ENCODE data around the gene WDR55. TPM values are rescaled to one million over a fixed set of nuclear protein-coding genes. Genes with fewer than 3 reads are reported as not detected.
"Not testable (repeated sequence)": the region's sequence is repeated elsewhere in the genome, so short reads cannot be mapped to it uniquely, and the experiment has no call there.

The WDR55 gene
- polyA plus RNA-seq, 2 of the 4 experiments (the other 2 are of a cell fraction): 23.3 to 36.2 TPM

DNA sequence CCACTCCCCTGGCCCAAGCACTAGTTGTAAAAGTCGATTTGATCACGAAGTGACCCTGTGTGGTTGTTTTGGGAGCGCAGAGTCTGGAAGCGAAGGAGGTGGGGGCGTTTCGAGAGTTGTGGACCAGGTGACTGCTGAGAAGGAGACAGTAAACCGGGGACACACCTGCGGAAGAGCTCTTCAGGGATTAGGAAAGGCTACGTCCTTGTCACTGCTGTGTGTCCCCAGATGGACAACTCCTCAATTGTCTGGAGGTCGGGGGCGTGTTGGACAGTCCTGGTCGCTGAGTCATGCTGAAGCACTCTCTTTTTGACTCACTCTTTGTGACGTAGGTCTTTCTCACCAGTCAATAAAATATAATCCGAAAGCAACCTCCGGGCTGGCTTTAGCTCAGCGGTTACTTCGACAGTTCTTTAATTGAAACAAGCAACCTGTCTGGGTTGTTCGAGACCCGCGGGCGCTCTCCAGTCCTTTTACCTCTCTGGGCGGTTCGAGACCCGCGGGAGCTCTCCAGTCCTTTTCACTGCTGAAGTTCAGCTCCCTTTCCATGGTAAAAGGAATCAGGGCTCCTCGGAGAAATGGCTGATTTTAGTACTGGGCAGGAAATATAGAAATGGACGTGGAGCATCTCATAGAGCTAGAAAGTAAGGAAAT lies 46.3 kb downstream of the WDR55 start (continued):
- TF ChIP-seq RAD21 (conservative IDR thresholded peaks at IDR 0.05 in 1 of 2, IDR thresholded peaks at IDR 0.05 in 1 of 2) (no peak), EHMT2 (IDR thresholded peaks at IDR 0.05; ENCODE audit: low read depth) (peak; percentile 81)

- Histone ChIP-seq H3K27ac (peak overlapping the region; percentile 81 to 93; a peak in 3 of 6 replicates), H3K4me2 (peak overlapping the region; percentile 79), H3K9me3 (no peaks in the 10 kb centered on the region), H3K4me3 (peak overlapping the region; percentile 46; the same call in 1 of the 3 replicates), H3K4me1 (peaks cover 9% of the 10 kb centered on the region; the same call in 2 of the 3 replicates)
- FAIRE-seq (no peak), DNase-seq (ENCODE audit: low read depth in 1 of 2, low spot score in 1 of 2) (no peak), ATAC-seq (no peak)
- POLR2A ChIA-PET: interaction anchor here (1.1 to 3.9 kb wide), 8 partner anchors 8 to 328 kb away, joined by 3 to 72 read pairs (median 18); partner anchors contain the start of genes ANKHD1, EIF4EBP3, HARS1 and HARS2
- CTCF ChIA-PET: interaction anchor here (1.7 to 2.1 kb wide), 3 partner anchors 8 to 11 kb away, joined by 6 to 9 read pairs (median 9); no protein-coding TSS in a partner anchor
- 9% methylated on average over 1 of the region's 1 CpG for WGBS (ENCODE audit: missing lambda C conversion rate)
- TF ChIP-seq EHF (CRISPR knock-in tag; IDR thresholded peaks at IDR 0.05) (no peak), NFE2L2 (conservative IDR thresholded peaks at IDR 0.05; ENCODE audit: low read length) (no peak), MYC (IDR thresholded peaks at IDR 0.05; ENCODE audit: borderline replicate concordance, low read length) (no peak), GATA3 (IDR thresholded peaks at IDR 0.05; ENCODE audit: borderline replicate concordance) (no peak), BCL3 (IDR thresholded peaks at IDR 0.05) (no peak), JUNB (IDR thresholded peaks at IDR 0.05) (no peak), SMC3 (IDR thresholded peaks at IDR 0.05) (no peak), RFX5 (IDR thresholded peaks at IDR 0.05) (no peak), HES2 (IDR thresholded peaks at IDR 0.05) (no peak), SREBF2 (IDR thresholded peaks at IDR 0.05) (no peak), ELK1 (IDR thresholded peaks at IDR 0.05; ENCODE audit: low read depth, low read length) (no peak), FOXS1 (CRISPR knock-in tag; IDR thresholded peaks at IDR 0.05) (no peak), KDM5A (IDR thresholded peaks at IDR 0.05) (no peak), NR3C1 (IDR thresholded peaks at IDR 0.05) (no peak), BHLHE40 (IDR thresholded peaks at IDR 0.05; ENCODE audit: low read depth, low read length) (no peak)
- TF ChIP-seq, protein P1, sequence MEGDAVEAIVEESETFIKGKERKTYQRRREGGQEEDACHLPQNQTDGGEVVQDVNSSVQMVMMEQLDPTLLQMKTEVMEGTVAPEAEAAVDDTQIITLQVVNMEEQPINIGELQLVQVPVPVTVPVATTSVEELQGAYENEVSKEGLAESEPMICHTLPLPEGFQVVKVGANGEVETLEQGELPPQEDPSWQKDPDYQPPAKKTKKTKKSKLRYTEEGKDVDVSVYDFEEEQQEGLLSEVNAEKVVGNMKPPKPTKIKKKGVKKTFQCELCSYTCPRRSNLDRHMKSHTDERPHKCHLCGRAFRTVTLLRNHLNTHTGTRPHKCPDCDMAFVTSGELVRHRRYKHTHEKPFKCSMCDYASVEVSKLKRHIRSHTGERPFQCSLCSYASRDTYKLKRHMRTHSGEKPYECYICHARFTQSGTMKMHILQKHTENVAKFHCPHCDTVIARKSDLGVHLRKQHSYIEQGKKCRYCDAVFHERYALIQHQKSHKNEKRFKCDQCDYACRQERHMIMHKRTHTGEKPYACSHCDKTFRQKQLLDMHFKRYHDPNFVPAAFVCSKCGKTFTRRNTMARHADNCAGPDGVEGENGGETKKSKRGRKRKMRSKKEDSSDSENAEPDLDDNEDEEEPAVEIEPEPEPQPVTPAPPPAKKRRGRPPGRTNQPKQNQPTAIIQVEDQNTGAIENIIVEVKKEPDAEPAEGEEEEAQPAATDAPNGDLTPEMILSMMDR (IDR thresholded peaks at IDR 0.05): no peak
Observed at GRCh38 chr5:140711794-140712193, 47.1 kb downstream of the WDR55 start.

GRCh38 chr5:140713562-140714094 lies 48.9 kb downstream of the WDR55 start:
- CTCF ChIA-PET: no interaction called here
- FAIRE-seq: no peak
- TF ChIP-seq RNF2 (IDR thresholded peaks at IDR 0.05; ENCODE audit: borderline replicate concordance, low read depth) (no peak), CEBPB (IDR thresholded peaks at IDR 0.05) (0 out of 4 replicates have a peak, but pooled peaks of 1 of the 2 experiments have one; percentile 9), KDM5A (IDR thresholded peaks at IDR 0.05) (no peak)
- no peak overlapping the region for H3K4me3 ChIP-seq
- peaks cover 9% of the 10 kb centered on the region; the same call in 2 of the 3 replicates for H3K4me1 ChIP-seq
- H3K4me2 ChIP-seq: no peak overlapping the region
- WGBS (ENCODE audit: missing lambda C conversion rate): 86% methylated on average over 1 of the region's 1 CpG
- ATAC-seq: no peak
- POLR2A ChIA-PET: no interaction called here
- H3K9me3 ChIP-seq: no peaks in the 10 kb centered on the region
- no peak for DNase-seq (ENCODE audit: low read depth in 1 of 2, low spot score in 1 of 2)
- no peak overlapping the region for H3K27ac ChIP-seq

- POLR2A ChIA-PET: interaction anchor here (0.6 kb wide), 1 partner anchor 23 kb away, joined by 3 read pairs; no protein-coding TSS in a partner anchor
- H3K27ac ChIP-seq; H3K9me3 ChIP-seq; FAIRE-seq; H3K4me3 ChIP-seq; CTCF ChIA-PET; H3K4me1 ChIP-seq; ATAC-seq; H3K4me2 ChIP-seq; DNase-seq (ENCODE audit: low read depth in 1 of 2, low spot score in 1 of 2): not testable (repeated sequence)
- 90% methylated on average over 2 of the region's 2 CpGs for WGBS (ENCODE audit: missing lambda C conversion rate)
Observed at GRCh38 chr5:140716238-140716637, 51.5 kb downstream of the WDR55 start.
